K562 (cell line): ENCODE data around the gene PALLD. TPM values are rescaled to one million over a fixed set of nuclear protein-coding genes. Genes with fewer than 3 reads are reported as not detected.

Experiments used
- ATAC-seq: fragments of 200-7000 bp; cut with Tn5 transposase; 3 replicates; pipeline ENCODE4 v1.9.1; 2020; ENCODE audit warnings: moderate library complexity
- BruUV-seq: library from RNA; stranded (reverse); fragments of 400-500 nt; replicated peaks from 2 replicates; lab custom pipeline; 2021; lab: Mats Ljungman, UMichigan
- CTCF ChIA-PET: fragments of 300-600 bp; formaldehyde crosslinking; extraction: SDS; loops from one replicate; lab custom pipeline; 2021; ENCODE audit warnings: low intra/inter-chr PET ratio; lab: Yijun Ruan, JAX
- POLR2A ChIA-PET: fragments of 300-600, 350-650 bp; sonication (Branson Sonifier 250); formaldehyde crosslinking; extraction: SDS; loops from one replicate; lab custom pipeline; 2021; ENCODE audit warnings: antibody characterized with exemption, inconsistent platforms; lab: Yijun Ruan, JAX
- DNase-seq, 4 experiments: peaks; one replicate each; pipeline versions ENCODE4 v3.0.0 to v3.0.0-alpha.2; 2011 to 2018; ENCODE audit warnings: low spot score in 3 of 4, mixed read lengths in 3 of 4; ENCODE audit errors: extremely low read depth in 1 of 4
- FAIRE-seq: peaks from 2 replicates; lab custom pipeline; 2011; peaks lifted over from hg19 to GRCh38; lab: Jason Lieb, UNC
- H2AFZ ChIP-seq: 2 replicates; pipeline ENCODE4 v1.6.0; 2011; ENCODE audit warnings: low read depth, low read length, control low read depth, inconsistent platforms
- H3K27ac ChIP-seq: fragments of 200-600 bp; 3 replicates; pipeline ENCODE4 v1.8.0; 2011; ENCODE audit warnings: low read depth, mild to moderate bottlenecking, control low read depth, inconsistent platforms, low read length, moderate library complexity, mixed read lengths; ENCODE audit errors: extremely low read depth
- H3K27me3 ChIP-seq, 2 experiments: fragments of 300-600 bp in 1 of 2; 2 replicates in 1 of 2; 3 replicates in 1 of 2; pipeline versions ENCODE4 v1.6.0 to v1.8.0; 2011; ENCODE audit warnings: inconsistent platforms in 2 of 2, low read length in 2 of 2, mild to moderate bottlenecking in 1 of 2, mixed read lengths in 1 of 2, moderate library complexity in 1 of 2; ENCODE audit not compliant: control insufficient read depth in 2 of 2, insufficient read depth in 2 of 2
- H3K36me3 ChIP-seq: fragments of 300-600 bp; 3 replicates; pipeline ENCODE4 v1.8.0; 2011; ENCODE audit warnings: mild to moderate bottlenecking, low read length, inconsistent platforms; ENCODE audit not compliant: control insufficient read depth, insufficient read depth
- H3K4me1 ChIP-seq, 2 experiments: fragments of 200-600 bp in 1 of 2; replicated peaks in 1 of 2; 2 replicates in 1 of 2; 3 replicates in 1 of 2; pipeline versions ENCODE4 v1.5.1 to v1.8.0; 2011; ENCODE audit warnings: inconsistent platforms in 2 of 2, low read length in 2 of 2, mild to moderate bottlenecking in 1 of 2, mixed read lengths in 1 of 2, moderate library complexity in 1 of 2; ENCODE audit not compliant: control insufficient read depth in 2 of 2, insufficient read depth in 2 of 2
- H3K4me2 ChIP-seq: 2 replicates; pipeline ENCODE4 v1.6.1; 2011; ENCODE audit warnings: low read length, control low read depth, inconsistent platforms, mixed read lengths; ENCODE audit not compliant: insufficient read depth
- H3K4me3 ChIP-seq: fragments of 200-600 bp; sonication (generic), shearing (Covaris generic); 2 replicates; pipeline ENCODE4 v1.5.1; 2016; ENCODE audit warnings: control low read depth, inconsistent platforms
- H3K79me2 ChIP-seq: fragments of 200-600 bp; 3 replicates; pipeline ENCODE4 v1.8.0; 2011; ENCODE audit warnings: low read length, inconsistent platforms; ENCODE audit not compliant: control insufficient read depth, insufficient read depth
- H3K9ac ChIP-seq, 2 experiments: 2 replicates each; pipeline versions ENCODE4 v1.6.0 to v1.6.1; 2011; ENCODE audit warnings: low read depth in 2 of 2, low read length in 2 of 2, control low read depth in 1 of 2, inconsistent platforms in 1 of 2, mild to moderate bottlenecking in 1 of 2, mixed read lengths in 1 of 2; ENCODE audit not compliant: insufficient read depth in 1 of 2
- H3K9me1 ChIP-seq: one replicate; pipeline ENCODE4 v1.6.0; 2011; ENCODE audit warnings: inconsistent platforms, mild to moderate bottlenecking, low read length, moderate library complexity; ENCODE audit not compliant: control insufficient read depth, insufficient read depth
- H3K9me3 ChIP-seq: replicated peaks from 2 replicates; pipeline ENCODE4 v1.5.1; 2011; ENCODE audit warnings: low read depth, low read length, inconsistent platforms; ENCODE audit not compliant: control insufficient read depth, insufficient read depth
- H4K20me1 ChIP-seq: replicated peaks from 2 replicates; pipeline ENCODE4 v1.6.1; 2011; ENCODE audit warnings: low read length, inconsistent platforms, mixed read lengths; ENCODE audit not compliant: control insufficient read depth, insufficient read depth
- ADNP ChIP-seq: fragments of 200-800 bp; sonication (Bioruptor generic); IDR thresholded peaks from 2 replicates; pipeline ENCODE4 v1.6.1; 2016; ENCODE audit warnings: missing genetic modification characterization, missing compliant biosample characterization
- BACH1 ChIP-seq: fragments of 200-800 bp; sonication (Bioruptor generic); IDR thresholded peaks from 2 replicates; pipeline ENCODE4 v1.6.1; 2016; ENCODE audit warnings: missing genetic modification characterization, missing compliant biosample characterization
- CBFA2T2 ChIP-seq: fragments of 450-650 bp; conservative IDR thresholded peaks from 2 replicates; pipeline ENCODE4 v1.6.1; 2017; ENCODE audit warnings: mild to moderate bottlenecking
- DNMT1 ChIP-seq: fragments of 450-650 bp; IDR thresholded peaks from 2 replicates; pipeline ENCODE4 v1.6.1; 2016; ENCODE audit warnings: antibody characterized with exemption, mild to moderate bottlenecking
- FIP1L1 ChIP-seq: fragments of 200-400 bp; formaldehyde crosslinking; IDR thresholded peaks from 2 replicates; pipeline ENCODE4 v1.6.1; 2018; ENCODE audit warnings: mild to moderate bottlenecking, low read depth, low read length; ENCODE audit not compliant: poor library complexity, severe bottlenecking
- GTF2F1 ChIP-seq: IDR thresholded peaks from 2 replicates; pipeline ENCODE4 v1.6.1; 2011; ENCODE audit warnings: low read depth, low read length, improper control_type of control experiment
- HNRNPLL ChIP-seq: fragments of 200-400 bp; formaldehyde crosslinking; IDR thresholded peaks from 2 replicates; pipeline ENCODE4 v1.6.1; 2017; ENCODE audit warnings: low read length, low read depth, mild to moderate bottlenecking; ENCODE audit not compliant: poor library complexity, severe bottlenecking
- KLF6 ChIP-seq: fragments of 250-450 bp; sonication (Bioruptor Pico); IDR thresholded peaks from 2 replicates; pipeline ENCODE4 v1.4.0; 2020; ENCODE audit warnings: mild to moderate bottlenecking, moderate library complexity, borderline replicate concordance
- MED1 ChIP-seq: sonication (generic); formaldehyde crosslinking; IDR thresholded peaks from 2 replicates; pipeline ENCODE4 v1.8.1; 2023; ENCODE audit warnings: missing genetic modification reagents, borderline replicate concordance
- MYNN ChIP-seq, 2 experiments: sonication (generic); formaldehyde crosslinking in 1 of 2; IDR thresholded peaks; 2 replicates each; pipeline versions ENCODE4 v1.5.0 to v1.6.1; 2016 to 2020; ENCODE audit warnings: antibody characterized with exemption in 1 of 2, missing genetic modification reagents in 1 of 2
- NCOA6 ChIP-seq: fragments of 450-650 bp; IDR thresholded peaks from 2 replicates; pipeline ENCODE4 v1.6.1; 2017; ENCODE audit warnings: mild to moderate bottlenecking
- NFIX ChIP-seq: fragments of 250-450 bp; sonication (Bioruptor Pico); IDR thresholded peaks from 2 replicates; pipeline ENCODE4 v1.4.0; 2020; ENCODE audit warnings: low read depth, mild to moderate bottlenecking, moderate library complexity
- PHB ChIP-seq: fragments of 250-450 bp; sonication (Bioruptor Pico); IDR thresholded peaks from 2 replicates; pipeline ENCODE4 v1.5.0; 2021
- POLR2H ChIP-seq: IDR thresholded peaks from 2 replicates; pipeline ENCODE4 v1.6.1; 2016; ENCODE audit warnings: missing genetic modification characterization, low read depth, mild to moderate bottlenecking, control low read depth, missing compliant biosample characterization, moderate library complexity
- RB1 ChIP-seq: fragments of 450-650 bp; IDR thresholded peaks from 2 replicates; pipeline ENCODE4 v1.6.1; 2017; ENCODE audit warnings: low read depth, mild to moderate bottlenecking
- SMARCB1 ChIP-seq: IDR thresholded peaks from 2 replicates; pipeline ENCODE4 v1.6.1; 2011; ENCODE audit warnings: improper control_type of control experiment, low read depth; ENCODE audit not compliant: insufficient read length
- TAF9B ChIP-seq: fragments of 450-650 bp; IDR thresholded peaks from 2 replicates; pipeline ENCODE4 v1.6.1; 2018; ENCODE audit warnings: mild to moderate bottlenecking; ENCODE audit not compliant: partially characterized antibody
- ZNF316 ChIP-seq: fragments of 450-650 bp; IDR thresholded peaks from 2 replicates; pipeline ENCODE4 v1.6.1; 2016
- ZNF347 ChIP-seq: fragments of 450-650 bp; formaldehyde crosslinking; IDR thresholded peaks from 2 replicates; pipeline ENCODE4 v1.4.0; 2020; ENCODE audit warnings: low read depth, mild to moderate bottlenecking, moderate library complexity
- ZZZ3 ChIP-seq: fragments of 450-650 bp; IDR thresholded peaks from 2 replicates; pipeline ENCODE4 v1.6.1; 2016; ENCODE audit warnings: antibody characterized with exemption, mild to moderate bottlenecking, moderate library complexity
- WGBS: fragments of 100-300 bp; shearing (Covaris generic); methylation state at CpG from one replicate; pipeline ENCODE4 v1.1.6; 2016; ENCODE audit warnings: low coverage, mixed read lengths; ENCODE audit not compliant: insufficient coverage; ENCODE audit errors: missing lambda C conversion rate; 5-methylcytosine and 5-hydroxymethylcytosine counted together
- in situ Hi-C: fragments of 300-500 bp; cut with MboI; formaldehyde crosslinking; loops from 4 replicates; pipeline ENCODE4 v1.15.0; 2018; ENCODE audit warnings: inconsistent platforms, mixed read lengths
- intact Hi-C: fragments of 100-400 bp; cut with micrococcal nuclease; formaldehyde crosslinking; loops from 2 replicates; pipeline ENCODE4 v1.14.2; 2022
- polyA plus RNA-seq, 8 experiments: library from polyadenylated mRNA; depleted of rRNA in 4 of 8; stranded (reverse) in 5 of 8; unstranded in 3 of 8; fragments of >200 nt; fragmentation: Nextera tagmentation in 2 of 8; fragmentation: Illumina TruSeq in 1 of 8; extraction: Ambion mirVana in 2 of 8; extraction: Trizol in 1 of 8; gene quantifications; 2 replicates each; pipeline versions ENCODE4 v1.2.1 to v1.2.3, GENCODE V29; 2011 to 2014; ENCODE audit warnings: inconsistent platforms in 1 of 8, missing spikeins in 1 of 8
- total RNA-seq, 7 experiments: library from RNA; depleted of rRNA in 6 of 7; stranded (reverse); fragments of >200 nt in 6 of 7; fragmentation: Illumina TruSeq in 2 of 7; extraction: Trizol in 2 of 7; gene quantifications; 2 replicates each; pipeline versions ENCODE4 v1.2.1 to v1.2.3, GENCODE V29; 2011 to 2021; ENCODE audit warnings: low replicate concordance in 1 of 7
- TF ChIP-seq, protein P1 (sequence below): fragments of 450-650 bp; formaldehyde crosslinking; IDR thresholded peaks from 2 replicates; pipeline ENCODE4 v1.4.0; 2020; ENCODE audit warnings: mild to moderate bottlenecking, mixed read lengths
- TF ChIP-seq, protein P2 (sequence below): fragments of 250-450 bp; sonication (Bioruptor Pico); IDR thresholded peaks from 2 replicates; pipeline ENCODE4 v1.8.0; 2021; ENCODE audit warnings: mild to moderate bottlenecking, moderate library complexity

Gene PALLD
- total and polyA plus RNA-seq, 9 of the 15 experiments (the other 6 are each of a cell fraction or from before 2014, with no cell fraction given) = 0.01 to 0.35 (median 0.06) TPM; not detected in 3

DNA sequence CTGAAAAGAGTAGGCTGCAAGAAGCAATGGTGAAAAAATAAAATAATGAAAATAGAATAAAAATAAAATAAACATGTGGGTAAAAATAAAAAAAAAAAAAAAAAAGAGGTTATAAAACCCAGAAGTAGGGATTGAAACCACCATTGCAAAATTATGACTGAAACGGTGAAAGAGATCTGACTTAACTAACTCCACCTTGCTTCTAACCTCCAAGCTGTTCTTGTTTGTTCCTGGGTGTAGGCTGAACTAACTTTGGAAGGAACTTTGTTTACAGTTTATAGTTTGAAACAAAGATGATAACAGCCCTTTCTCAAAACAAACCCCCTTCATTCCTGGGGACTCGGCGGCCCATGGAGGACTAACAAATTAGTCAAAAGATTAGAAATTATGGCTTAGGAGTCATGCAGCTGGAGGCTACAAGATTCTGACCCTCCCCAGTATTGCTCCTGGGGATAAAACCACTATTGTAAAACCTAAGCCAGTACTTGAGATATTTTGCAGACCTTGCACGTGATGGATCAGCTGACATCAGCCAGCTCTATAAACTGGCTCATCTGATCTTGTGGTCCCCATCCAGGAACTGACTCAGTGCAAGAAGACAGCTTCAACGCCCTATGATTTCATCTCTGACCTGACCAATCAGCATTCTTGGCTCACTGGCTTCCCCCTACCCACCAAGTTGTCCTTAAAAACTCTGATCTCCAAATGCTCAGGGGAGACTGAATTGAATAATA lies 47.0 kb upstream of the PALLD start:
- Histone ChIP-seq H4K20me1 (no peaks in the 10 kb centered on the region), H3K27me3 (no peaks in the 10 kb centered on the region), H3K9me3 (no peaks in the 10 kb centered on the region), H3K4me2 (no peak overlapping the region), H3K9ac (no peak overlapping the region), H3K9me1 (no peaks in the 10 kb centered on the region), H3K27ac (peak overlapping the region; percentile 45; the same call in 1 of the 3 replicates), H3K36me3 (no peaks in the 10 kb centered on the region), H3K4me1 (peaks cover 0 to 7% of the 10 kb centered on the region in 2 experiments; a peak in 2 of 5 replicates), H3K79me2 (no peaks in the 10 kb centered on the region), H3K4me3 (no peak overlapping the region), H2AFZ (no peak overlapping the region; the same call in 1 of the 2 replicates)
- in situ Hi-C loops = no loop called here
- no peak for FAIRE-seq
- no peak for ATAC-seq
- intact Hi-C loops = no loop called here
- ChIA-PET POLR2A (interaction anchor here (0.7 kb wide), 1 partner anchor 38 kb away, joined by 3 read pairs; no protein-coding TSS in a partner anchor), CTCF (no interaction called here)
- DNase-seq = peak in 1 of 4 experiments; percentile 50
- WGBS = 9% methylated on average over 5 of the region's 5 CpGs
- no TSS peak for BruUV-seq
- TF ChIP-seq NCOA6 (no peak), POLR2H (tag) (no peak), NFIX (CRISPR knock-in tag) (no peak), FIP1L1 (no peak), GTF2F1 (no peak), ZNF347 (no peak), TAF9B (no peak), DNMT1 (no peak), MED1 (CRISPR knock-in tag) (no peak), BACH1 (0 out of 2 replicates have a peak, but pooled peaks have one; percentile 33), PHB (CRISPR knock-in tag) (no peak), RB1 (no peak), MYNN (IDR thresholded peaks at IDR 0.05) (no peak), MYNN (CRISPR knock-in tag; IDR thresholded peaks at IDR 0.05) (no peak), ZNF316 (no peak), KLF6 (no peak), SMARCB1 (no peak), CBFA2T2 (peak; percentile 43; the same call in 1 of the 2 replicates), HNRNPLL (no peak), ZZZ3 (no peak), ADNP (no peak)
- TF ChIP-seq, protein P1, sequence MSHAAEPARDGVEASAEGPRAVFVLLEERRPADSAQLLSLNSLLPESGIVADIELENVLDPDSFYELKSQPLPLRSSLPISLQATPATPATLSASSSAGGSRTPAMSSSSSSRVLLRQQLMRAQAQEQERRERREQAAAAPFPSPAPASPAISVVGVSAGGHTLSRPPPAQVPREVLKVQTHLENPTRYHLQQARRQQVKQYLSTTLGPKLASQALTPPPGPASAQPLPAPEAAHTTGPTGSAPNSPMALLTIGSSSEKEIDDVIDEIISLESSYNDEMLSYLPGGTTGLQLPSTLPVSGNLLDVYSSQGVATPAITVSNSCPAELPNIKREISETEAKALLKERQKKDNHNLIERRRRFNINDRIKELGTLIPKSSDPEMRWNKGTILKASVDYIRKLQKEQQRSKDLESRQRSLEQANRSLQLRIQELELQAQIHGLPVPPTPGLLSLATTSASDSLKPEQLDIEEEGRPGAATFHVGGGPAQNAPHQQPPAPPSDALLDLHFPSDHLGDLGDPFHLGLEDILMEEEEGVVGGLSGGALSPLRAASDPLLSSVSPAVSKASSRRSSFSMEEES (CRISPR knock-in tag) = peak; percentile 37; the same call in 1 of the 2 replicates
- TF ChIP-seq, protein P2, sequence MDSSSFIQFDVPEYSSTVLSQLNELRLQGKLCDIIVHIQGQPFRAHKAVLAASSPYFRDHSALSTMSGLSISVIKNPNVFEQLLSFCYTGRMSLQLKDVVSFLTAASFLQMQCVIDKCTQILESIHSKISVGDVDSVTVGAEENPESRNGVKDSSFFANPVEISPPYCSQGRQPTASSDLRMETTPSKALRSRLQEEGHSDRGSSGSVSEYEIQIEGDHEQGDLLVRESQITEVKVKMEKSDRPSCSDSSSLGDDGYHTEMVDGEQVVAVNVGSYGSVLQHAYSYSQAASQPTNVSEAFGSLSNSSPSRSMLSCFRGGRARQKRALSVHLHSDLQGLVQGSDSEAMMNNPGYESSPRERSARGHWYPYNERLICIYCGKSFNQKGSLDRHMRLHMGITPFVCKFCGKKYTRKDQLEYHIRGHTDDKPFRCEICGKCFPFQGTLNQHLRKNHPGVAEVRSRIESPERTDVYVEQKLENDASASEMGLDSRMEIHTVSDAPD = no peak
